IPS DF 19.7 (cell line): ENCODE data around the gene NRXN3.
"Not testable (repeated sequence)": the region's sequence is repeated elsewhere in the genome, so short reads cannot be mapped to it uniquely, and the experiment has no call there.

Experiments
- DNase-seq: peaks from one replicate; pipeline ENCODE4 v3.0.0-alpha.2; 2013; ENCODE audit warnings: low read depth, low spot score

Gene NRXN3

DNA sequence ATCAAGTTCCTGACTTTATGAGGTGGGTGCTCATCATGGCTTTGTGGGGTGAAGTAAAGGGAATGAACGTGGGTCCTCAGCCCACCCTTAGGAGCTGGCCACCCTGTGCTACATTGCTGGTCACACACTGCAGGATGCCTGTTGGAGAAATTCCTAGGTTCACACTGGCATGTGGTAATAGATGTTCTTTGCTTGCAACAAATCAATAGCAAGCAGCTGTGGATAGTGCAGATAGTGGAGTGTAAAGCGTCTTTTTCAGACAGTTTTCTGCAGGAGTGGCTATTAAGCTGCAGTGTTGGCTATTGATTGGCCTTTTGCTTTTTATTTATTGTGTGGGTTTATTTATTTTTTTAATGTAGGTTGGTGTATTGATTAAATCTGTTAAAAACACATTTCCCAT is 822.7 kb downstream of the NRXN3 start:
- DNase-seq, result no peak

DNA sequence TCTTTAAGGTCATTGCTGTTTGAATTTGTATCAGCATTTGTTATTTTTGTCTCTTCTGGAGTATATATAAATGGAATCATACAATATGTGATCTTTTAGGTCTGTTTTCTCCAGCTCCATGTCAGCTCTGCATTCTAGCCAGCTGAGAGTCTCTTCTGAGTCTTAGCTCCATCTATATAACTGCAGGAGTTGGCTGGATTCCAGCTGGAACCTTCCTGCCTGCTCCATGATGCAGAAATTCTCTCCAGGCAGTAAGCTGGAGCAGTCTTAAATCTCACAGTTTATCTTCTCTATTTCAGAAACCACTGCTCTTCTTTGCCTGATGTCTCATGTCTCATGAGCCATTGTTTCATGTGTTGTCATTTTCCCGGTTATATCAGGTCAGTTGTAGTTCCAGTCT is 827.6 kb downstream of the NRXN3 start:
- no peak for DNase-seq

DNA sequence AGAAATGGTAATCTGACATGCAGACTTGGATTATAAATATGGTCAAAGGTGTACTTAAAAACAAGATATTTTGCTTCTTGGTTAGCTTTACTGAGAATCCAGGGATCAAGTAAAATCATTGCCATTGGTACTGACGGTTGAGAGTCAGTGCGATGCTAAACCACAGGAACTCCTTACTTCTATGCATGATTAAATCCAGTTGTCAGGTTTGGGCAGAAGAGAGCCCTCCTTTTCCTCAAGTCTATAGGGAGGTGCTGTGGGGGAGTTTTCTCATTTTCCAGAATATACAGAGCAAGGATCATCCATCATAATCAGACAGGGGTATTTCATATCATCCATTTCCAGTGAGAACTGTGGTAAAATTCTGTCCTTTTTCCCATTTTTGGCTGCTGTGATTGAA is 839.1 kb downstream of the NRXN3 start:
- no peak for DNase-seq

DNA sequence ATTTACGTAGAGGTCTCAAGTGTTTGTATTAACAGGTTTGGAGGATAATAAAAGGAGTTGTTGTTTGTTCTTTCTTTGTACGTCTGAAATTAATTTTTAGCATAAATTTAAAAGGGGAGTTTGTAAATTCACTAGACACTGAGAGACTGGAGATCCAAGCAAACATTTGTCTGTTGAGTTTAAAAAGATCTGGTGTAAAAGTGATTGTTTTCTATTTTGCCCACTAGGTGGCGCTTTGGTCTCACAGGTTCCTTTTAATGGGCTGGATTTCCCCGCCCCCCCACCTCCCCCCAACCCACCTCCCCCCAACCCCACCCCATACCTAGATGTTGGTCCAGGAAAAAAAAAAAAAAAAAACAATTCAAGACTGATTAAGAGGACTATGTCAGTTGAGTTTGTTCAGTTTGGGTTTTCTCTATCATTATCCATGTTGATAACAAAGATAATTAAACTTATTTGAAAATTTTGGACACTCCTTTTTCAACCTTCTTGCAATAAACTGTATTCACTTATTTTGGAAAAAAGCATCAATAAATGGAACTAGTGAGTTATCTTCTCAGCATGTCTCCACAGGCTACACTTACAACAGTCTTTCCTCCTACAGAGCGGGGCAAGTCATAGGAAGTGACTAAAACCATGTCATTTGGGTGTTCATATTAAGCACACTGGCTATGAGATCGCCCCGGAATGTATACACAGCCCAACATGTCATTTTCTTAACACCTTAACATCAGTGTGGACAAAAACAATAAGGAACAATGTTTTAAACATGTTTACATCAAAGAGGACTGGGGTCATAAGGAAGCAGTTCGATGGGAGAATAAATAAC is 841.1 kb downstream of the NRXN3 start:
- DNase-seq, result no peak

DNA sequence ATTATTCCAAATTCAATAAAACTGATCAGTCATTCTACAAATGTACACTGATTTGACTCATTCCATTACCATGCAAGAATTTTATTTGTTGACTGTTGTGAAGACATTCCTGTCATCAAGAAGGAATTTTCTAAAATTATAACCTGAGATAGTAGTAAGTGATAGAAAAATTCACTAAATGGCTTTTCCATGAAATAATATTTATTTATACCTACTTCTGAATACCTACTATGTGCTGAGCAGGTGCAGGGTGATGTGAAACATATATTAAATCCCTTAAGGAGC is 841.7 kb downstream of the NRXN3 start:
- DNase-seq, result no peak

DNA sequence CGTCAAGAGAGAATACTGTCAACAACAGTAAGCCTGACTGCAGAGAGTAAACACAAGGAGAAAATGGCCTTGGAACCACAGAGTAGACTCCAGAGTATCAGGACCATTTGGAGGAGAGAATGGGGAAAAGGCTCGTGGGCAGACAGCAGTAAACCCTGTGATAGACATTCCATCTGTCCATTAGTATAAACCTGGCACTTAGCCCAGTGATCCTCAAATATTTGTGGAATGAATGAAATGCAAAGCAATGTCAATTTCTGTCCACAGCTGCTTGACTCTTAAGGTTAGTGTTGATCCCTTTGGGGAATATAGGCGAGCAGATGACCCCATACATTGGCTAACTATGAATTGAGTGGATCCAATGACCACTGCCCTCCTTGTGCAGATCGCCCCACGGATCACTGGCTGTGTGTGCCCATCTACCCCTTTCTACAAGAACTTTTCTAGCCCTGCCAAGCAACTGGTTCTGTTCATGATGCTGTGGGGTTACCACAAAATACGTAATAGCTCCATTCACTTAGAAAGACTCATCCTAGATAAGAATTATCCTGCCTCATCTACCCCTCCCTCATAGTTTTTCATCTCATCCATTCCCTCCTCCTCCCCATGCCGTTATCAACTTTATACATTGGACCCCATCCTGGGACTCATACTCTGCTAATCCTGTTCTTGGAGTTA is 846.8 kb downstream of the NRXN3 start:
- no peak for DNase-seq

DNA sequence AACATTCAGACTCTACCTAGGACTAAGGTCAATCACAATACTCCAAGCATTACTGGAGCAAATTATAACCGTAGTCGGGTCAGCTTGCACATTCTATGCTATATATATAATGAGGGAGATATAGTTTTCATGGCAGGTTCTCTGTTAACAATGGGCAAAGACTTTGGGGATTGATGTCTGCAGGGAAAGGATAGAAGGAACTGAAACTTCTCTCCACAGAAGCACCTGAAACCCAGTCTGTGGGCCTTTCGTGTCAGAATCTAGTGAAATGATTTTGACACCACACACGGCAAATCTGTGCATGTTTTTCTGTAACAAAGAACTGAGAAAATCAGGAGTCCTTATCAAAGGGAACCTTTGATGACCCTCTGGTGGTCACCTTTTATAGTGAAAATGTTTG is 847.4 kb downstream of the NRXN3 start:
- DNase-seq, result no peak

DNA sequence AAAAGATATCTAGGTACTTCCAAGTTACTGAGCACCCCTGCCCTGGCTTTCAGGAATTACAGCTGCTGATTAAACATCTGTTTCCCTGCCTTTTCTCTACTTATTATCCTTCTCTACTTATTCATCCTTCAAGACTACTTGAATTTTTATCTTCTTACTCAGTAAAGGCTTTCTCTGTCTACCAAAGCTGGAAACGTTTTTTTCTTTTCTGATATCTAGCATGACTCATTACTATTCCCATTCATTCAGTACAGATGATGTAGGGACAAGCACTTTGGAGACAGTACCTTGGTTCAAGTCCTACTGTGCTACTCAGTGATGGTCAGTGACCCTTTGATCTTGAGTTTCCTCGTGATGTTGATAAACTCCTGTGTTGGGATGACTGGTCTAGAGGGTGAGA is 848.7 kb downstream of the NRXN3 start:
- no peak for DNase-seq

DNA sequence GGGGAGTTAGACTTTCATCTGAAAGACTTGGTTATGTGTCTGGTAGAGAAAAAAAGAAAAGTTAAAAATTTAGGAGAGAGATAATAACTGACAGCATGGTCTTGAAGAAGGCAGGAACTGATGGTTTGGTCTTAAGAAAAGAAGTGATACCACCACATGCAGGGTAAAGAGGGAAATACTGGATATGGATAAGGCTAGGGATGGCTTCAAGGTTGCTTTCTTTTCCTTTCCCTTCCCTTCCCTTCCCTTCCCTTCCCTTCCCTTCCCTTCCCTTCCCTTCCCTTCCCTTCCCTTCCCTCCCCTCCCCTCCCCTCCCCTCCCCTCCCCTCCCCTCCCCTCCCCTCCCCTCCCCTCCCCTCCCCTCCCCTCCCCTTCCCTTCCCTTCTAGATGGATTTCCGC is 849.7 kb downstream of the NRXN3 start:
- DNase-seq, result not testable (repeated sequence)

DNA sequence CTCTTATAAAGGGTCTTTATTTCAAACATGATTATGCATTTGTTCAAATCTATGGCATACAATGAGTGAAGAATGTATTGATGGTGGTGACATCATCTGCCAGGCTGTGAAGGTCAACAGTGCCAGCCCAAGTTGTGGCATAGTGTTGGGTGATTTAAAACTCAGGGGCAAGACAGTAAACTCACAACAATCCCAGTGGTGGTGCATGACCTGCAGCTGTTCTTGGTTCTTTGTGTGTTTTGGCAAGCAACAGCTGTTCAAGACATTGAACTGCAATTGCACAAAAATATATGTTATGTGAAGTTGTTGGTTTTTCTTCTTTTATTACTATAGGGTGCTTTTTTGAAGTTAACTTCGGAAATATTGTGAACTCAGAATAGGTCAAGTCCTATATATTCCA is 851.6 kb downstream of the NRXN3 start:
- no peak for DNase-seq

DNA sequence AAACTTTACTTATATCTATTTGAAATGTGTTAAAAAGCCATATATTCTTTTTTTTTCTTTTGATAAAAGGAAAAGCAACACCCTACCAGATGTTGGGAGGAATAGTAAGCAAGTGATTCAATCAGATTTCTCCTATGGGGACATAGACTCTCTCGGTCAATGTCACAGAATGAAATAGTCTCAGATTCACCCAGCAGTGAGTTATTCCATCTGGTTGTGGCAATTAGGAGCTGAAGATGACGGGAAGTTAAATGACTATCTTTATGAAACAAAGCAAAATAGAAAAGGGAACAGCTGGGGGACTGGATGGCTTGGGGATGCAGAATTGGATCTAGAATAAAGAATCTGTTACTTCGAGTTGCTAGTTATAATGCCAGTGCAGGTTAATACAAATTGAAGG is 857.0 kb downstream of the NRXN3 start:
- DNase-seq, result no peak

DNA sequence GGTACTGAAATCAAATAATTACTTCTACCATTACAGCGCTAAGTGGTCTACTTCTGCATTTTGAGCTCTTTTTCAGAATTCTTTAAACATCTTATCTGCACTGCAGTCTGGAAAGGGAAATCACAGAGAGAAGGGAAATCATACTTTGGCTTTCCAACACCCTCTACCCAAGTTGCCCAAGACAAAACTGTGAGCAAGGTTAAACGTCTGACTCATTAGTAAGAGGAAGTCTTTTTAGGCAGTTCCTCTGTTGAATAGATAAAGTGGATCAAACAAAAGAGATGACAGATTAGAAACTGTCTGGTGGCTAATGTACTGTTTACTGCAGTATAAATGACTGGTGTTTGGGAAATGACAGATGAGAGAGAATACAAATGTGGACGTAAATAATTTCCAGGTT is 858.1 kb downstream of the NRXN3 start:
- DNase-seq, result no peak

DNA sequence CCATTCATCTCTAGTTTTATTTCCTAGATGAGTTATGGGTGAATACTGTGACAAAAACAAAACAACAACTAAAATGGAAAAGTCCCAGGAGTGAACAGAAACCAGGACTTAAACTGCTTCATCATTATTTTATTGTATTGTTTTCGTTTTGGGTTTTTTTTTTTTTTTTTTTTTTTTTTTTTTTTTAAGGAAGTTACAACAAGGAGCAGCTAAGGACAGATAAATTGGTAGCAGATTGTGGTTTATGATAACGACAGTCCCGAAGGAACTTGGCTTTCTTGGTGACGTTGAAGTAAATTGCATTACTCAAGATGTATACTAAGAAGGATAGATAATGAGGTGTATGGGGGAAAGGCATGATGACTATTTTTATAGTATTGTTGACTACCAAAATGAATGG is 866.3 kb downstream of the NRXN3 start:
- no peak for DNase-seq

DNA sequence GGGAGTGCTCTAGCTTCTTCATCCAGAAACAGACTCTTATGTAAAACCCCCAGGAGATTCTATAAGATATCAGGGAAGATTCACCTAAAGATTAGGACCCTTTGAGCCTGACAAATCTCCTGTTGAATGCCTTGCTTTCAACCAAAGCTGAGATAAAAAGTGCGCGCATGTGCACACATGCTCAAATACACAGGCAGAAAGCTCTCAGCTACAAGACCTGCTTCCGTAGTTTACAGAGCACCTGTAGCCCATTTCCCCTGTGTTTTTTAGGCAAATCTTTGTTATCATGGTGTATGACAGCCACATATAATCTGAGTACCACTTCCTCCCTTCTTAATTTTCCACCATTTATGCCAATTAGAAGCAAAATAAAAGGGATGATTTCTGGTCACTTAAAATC is 866.9 kb downstream of the NRXN3 start:
- no peak for DNase-seq

DNA sequence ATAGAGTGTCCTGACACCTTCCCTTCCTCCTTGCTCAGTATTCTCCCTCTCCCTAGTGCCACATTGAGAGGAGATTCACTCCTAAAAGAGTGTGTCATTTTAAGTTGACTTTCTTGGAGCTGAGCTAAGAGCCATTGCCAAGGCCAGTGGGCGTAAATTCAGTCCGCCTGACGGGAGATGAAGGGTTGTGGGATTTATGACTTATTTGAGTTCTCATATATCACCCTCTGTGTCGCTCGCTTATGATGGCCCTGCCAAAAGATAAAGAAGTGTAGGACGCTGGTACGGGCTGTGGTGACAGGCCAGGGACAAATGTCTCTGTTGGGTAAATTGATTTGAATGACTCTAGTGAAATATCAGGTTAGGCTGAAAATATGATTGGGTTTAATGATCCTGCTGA is 867.4 kb downstream of the NRXN3 start:
- no peak for DNase-seq

DNA sequence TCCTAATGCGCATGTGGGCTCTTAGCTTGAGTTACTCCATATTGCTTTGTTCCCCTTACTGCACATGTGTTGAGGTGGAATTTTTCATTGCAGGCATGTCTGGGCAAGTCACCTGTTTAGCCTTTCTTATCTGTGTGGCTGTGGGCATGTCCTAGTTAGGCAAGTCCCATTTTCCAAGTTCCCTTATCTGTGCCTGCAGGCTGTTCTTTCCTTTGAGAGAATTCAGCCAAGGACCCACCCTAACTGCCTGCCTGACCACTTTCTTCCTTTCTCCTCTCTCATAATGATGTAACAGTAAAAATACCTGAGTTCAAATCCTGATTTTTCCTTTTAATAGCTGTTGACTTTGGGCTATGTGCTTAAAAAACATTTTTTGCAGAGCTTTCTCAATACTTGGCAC is 870.6 kb downstream of the NRXN3 start:
- DNase-seq, result no peak

DNA sequence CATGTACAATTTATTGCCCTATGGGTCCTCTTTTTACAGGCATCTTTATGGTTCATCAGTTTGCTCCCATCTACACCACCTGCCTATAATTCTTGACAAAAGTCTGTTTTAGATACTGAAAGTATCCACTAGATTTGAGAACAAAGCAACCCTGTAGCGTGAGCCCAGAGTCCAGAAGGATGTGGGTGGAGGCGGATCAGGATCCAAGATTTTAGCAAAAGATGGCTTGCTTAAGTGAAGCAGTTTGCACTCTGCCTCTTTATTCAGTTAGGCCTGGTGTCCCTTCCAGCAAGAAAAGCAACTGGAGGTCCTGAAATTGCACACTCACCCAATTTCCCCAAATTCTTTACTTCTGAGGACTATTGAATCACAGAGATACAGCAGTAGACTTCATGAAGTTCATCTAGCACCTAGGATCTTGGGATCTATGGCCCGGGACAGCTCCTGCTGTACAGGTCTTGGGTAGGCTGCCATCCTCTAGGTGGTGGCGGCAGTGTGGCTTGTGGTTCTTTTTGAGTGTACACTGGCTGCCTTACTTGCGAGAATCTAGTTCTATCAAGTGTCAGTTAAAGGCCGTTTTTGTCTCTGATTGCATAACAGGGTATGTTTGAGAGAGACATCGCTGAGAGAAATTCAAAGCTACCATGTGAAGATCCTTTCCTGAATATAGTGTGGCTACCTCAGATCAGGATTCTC is 873.2 kb downstream of the NRXN3 start:
- no peak for DNase-seq

DNA sequence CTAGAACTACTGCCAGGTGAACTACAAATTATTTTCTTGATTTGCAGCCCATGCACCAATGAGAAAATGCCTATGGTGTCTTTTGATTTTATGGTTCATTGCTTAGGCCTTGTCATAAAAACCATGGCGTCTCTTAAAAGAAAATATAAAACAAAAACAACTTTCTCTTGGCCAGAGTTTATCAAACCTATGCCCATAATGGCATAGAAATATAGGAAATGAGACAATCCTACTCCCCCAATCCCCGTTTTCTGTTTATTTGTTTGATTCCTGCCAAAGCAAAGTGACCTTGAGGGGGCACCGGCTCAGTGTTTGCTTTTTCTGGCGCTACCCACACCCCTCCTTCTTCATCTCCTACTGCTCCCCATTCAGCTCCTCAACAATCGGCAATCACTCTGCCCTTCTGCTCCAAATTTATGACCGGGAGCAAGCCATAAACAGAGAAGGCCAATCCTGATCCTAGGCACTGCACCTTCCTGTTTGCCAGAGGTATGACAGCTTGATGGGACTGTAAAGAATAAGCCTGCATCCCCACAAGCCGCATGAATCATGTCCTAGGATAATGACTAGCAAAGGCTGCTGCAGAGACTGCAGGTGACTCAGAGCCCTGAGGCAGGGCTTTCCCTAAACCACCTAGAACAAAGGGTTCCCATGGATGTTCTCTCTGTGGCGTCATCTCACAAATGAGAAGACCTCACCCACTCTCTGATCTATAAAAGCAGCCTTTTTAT is 874.9 kb downstream of the NRXN3 start:
- DNase-seq, result no peak

DNA sequence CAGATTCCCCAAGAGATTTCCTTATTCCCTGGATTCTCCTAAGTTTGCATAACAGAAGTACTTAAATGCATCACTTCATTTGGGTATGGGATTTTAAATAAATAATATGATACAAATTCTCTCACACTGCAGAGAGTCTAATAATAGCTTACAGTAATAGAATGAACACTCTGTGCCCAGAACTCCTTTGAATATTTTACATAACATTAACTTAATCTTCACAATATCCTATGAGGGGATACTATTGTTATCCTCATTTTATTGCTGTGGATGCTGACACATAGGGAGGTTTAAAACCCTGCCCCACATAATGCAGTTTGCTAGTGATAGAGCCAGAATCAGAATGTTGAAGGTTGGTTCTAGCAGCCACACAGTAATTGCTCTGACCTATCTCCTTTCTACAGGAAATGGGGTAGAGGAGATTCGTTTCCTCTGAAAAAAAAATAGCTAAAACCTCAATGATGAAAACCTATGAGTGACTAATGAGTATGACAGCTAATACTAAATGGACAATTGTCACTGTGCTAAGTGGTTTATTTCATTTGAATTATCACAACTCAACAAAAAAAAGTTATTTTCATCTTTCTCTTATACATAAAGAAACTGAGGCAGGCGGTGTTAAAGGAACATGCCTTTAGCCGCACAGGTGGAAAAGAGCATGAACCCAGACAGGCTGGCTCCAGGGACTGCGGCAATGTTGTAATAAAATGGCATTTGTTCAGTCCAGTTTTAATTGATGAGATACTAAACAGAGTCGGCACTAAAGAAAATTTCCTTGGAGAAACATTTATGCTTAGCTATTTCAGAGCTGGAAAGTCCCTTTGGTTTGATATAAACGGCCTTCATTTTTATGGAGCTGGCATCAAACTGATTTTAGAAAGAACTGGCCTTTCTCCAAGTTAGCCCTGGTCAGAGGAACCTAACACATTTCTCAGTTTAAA is 880.9 kb downstream of the NRXN3 start:
- no peak for DNase-seq

DNA sequence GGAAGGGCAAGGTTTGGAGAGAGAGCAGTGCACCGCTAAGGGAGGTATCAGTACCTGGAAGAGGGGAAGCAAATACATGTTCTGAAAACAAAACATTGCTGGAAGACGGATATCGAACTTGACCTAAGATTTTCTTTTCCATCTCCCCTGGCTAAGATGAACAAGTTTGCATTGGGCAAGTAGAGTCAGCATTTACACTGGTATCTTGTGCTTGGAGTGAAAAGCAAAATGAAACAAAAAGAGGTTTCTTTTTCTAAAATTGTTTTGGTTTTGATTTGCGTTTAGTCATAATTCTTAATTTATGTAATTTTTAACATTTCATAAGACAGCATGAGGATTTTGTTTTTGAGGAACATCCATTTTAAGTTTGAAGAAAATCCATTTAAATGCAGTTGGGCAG is 881.6 kb downstream of the NRXN3 start:
- DNase-seq, result no peak

DNA sequence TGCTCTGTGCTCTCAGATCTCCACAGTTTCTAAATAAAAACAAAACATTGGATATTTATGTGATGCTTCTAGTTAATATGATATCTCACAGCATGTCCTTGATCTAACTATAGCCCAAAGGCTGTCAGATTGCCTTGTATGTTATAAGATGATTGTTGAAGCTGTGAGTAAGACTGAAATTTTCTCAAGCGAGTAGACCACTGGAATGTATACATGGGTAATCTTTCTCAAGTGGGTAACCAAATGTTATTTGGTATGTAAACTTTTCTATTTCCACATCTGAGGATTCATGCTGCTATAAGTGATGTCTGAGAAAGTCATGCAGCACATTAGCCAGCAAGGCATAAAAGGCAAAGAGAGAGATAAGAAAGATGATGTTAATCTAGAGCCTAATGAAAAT is 886.7 kb downstream of the NRXN3 start:
- no peak for DNase-seq
